CD4-positive, alpha-beta T cell treated with Interleukin-6 for 4 hours (primary cell): Measurements from ENCODE around the gene STRA8.
"Not testable (repeated sequence)": the region's sequence is repeated elsewhere in the genome, so short reads cannot be mapped to it uniquely, and the experiment has no call there.

ENCODE experiments used
- DNase-seq: peaks from one replicate; pipeline ENCODE4 v3.0.0-alpha.2; 2020; ENCODE audit warnings: mixed read lengths

Gene STRA8

GRCh38 chr7:135205850-135206249 lies 27.8 kb upstream of the STRA8 start:
- no peak for DNase-seq

GRCh38 chr7:135206941-135207391 lies 26.7 kb upstream of the STRA8 start:
- no peak for DNase-seq

GRCh38 chr7:135207406-135208101 lies 26.1 kb upstream of the STRA8 start:
- DNase-seq, result no peak

- no peak for DNase-seq
Observed at GRCh38 chr7:135208102-135208793, 25.4 kb upstream of the STRA8 start.

GRCh38 chr7:135209225-135209834 lies 24.3 kb upstream of the STRA8 start:
- DNase-seq, result no peak

- no peak for DNase-seq
Observed at GRCh38 chr7:135210888-135211178, 22.8 kb upstream of the STRA8 start.

- DNase-seq, result peak; percentile 97
Observed at GRCh38 chr7:135211179-135211945, 22.3 kb upstream of the STRA8 start, which contains the start of gene WDR91. WDR91 (minus strand) TSS chr7:135211526; CDS start chr7:135211502, 24 bp downstream.

GRCh38 chr7:135211946-135212685 lies 21.5 kb upstream of the STRA8 start:
- not testable (repeated sequence) for DNase-seq

GRCh38 chr7:135213831-135214230 lies 19.8 kb upstream of the STRA8 start:
- no peak for DNase-seq

GRCh38 chr7:135215180-135215579 lies 18.5 kb upstream of the STRA8 start:
- DNase-seq, result no peak

- DNase-seq, result no peak
Observed at GRCh38 chr7:135215698-135216097, 17.9 kb upstream of the STRA8 start.

- DNase-seq, result no peak
Observed at GRCh38 chr7:135217645-135218509, 15.8 kb upstream of the STRA8 start.

GRCh38 chr7:135224027-135224426 lies 9.6 kb upstream of the STRA8 start:
- no peak for DNase-seq

- no peak for DNase-seq
Observed at GRCh38 chr7:135231686-135232085, 2.0 kb upstream of the STRA8 start.

- DNase-seq, result no peak
Observed at GRCh38 chr7:135232087-135232486, 1.6 kb upstream of the STRA8 start.

GRCh38 chr7:135232720-135233119 lies 918 bp upstream of the STRA8 start:
- no peak for DNase-seq

GRCh38 chr7:135234095-135234494 lies 457 bp downstream of the STRA8 start:
- DNase-seq, result not testable (repeated sequence)

- DNase-seq, result no peak
Observed at GRCh38 chr7:135234727-135235126, 1.1 kb downstream of the STRA8 start.

- DNase-seq, result no peak
Observed at GRCh38 chr7:135235841-135236240, 2.2 kb downstream of the STRA8 start.

GRCh38 chr7:135236727-135237126 lies 3.1 kb downstream of the STRA8 start:
- DNase-seq, result no peak

GRCh38 chr7:135238112-135238744 lies 4.6 kb downstream of the STRA8 start:
- no peak for DNase-seq
